ENCODE results near the gene LEFTY1. TPM values are rescaled to one million over a fixed set of nuclear protein-coding genes. Genes with fewer than 3 reads are reported as not detected.
A peak's percentile ranks its signal among the peaks of the same experiment; 100 is the strongest.

The LEFTY1 gene
- total and polyA plus RNA-seq, 9 of the 15 experiments (the other 6 are each of a cell fraction or from before 2014, with no cell fraction given): 0.07 to 0.24 (median 0.17) TPM; not detected in 5

- no peak for TF ChIP-seq NCOA2 (IDR thresholded peaks at IDR 0.05; ENCODE audit: partially characterized antibody in 2 of 2)
- TF ChIP-seq, protein P1, sequence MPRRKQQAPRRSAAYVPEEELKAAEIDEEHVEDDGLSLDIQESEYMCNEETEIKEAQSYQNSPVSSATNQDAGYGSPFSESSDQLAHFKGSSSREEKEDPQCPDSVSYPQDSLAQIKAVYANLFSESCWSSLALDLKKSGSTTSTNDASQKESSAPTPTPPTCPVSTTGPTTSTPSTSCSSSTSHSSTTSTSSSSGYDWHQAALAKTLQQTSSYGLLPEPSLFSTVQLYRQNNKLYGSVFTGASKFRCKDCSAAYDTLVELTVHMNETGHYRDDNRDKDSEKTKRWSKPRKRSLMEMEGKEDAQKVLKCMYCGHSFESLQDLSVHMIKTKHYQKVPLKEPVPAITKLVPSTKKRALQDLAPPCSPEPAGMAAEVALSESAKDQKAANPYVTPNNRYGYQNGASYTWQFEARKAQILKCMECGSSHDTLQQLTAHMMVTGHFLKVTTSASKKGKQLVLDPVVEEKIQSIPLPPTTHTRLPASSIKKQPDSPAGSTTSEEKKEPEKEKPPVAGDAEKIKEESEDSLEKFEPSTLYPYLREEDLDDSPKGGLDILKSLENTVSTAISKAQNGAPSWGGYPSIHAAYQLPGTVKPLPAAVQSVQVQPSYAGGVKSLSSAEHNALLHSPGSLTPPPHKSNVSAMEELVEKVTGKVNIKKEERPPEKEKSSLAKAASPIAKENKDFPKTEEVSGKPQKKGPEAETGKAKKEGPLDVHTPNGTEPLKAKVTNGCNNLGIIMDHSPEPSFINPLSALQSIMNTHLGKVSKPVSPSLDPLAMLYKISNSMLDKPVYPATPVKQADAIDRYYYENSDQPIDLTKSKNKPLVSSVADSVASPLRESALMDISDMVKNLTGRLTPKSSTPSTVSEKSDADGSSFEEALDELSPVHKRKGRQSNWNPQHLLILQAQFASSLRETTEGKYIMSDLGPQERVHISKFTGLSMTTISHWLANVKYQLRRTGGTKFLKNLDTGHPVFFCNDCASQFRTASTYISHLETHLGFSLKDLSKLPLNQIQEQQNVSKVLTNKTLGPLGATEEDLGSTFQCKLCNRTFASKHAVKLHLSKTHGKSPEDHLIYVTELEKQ (CRISPR knock-in tag; IDR thresholded peaks at IDR 0.05): no peak
- TF ChIP-seq, protein P2, sequence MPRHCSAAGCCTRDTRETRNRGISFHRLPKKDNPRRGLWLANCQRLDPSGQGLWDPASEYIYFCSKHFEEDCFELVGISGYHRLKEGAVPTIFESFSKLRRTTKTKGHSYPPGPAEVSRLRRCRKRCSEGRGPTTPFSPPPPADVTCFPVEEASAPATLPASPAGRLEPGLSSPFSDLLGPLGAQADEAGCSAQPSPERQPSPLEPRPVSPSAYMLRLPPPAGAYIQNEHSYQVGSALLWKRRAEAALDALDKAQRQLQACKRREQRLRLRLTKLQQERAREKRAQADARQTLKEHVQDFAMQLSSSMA (CRISPR knock-in tag; IDR thresholded peaks at IDR 0.05): no peak
Observed at GRCh38 chr1:225914947-225915346, 26.0 kb upstream of the LEFTY1 start (continued).

- no peak for DNase-seq (ENCODE audit: extremely low read depth in 1 of 4, low spot score in 3 of 4)
- Histone ChIP-seq H3K9me3 (replicated peaks; ENCODE audit: control insufficient read depth, insufficient read depth, low read depth, low read length) (no peaks in the 10 kb centered on the region), H3K4me3 (no peak overlapping the region), H3K4me2 (ENCODE audit: insufficient read depth, low read length) (no peak overlapping the region), H3K36me3 (ENCODE audit: control insufficient read depth, insufficient read depth, low read length) (peaks cover 23% of the 10 kb centered on the region; the same call in 2 of the 3 replicates), H2AFZ (ENCODE audit: low read depth, low read length) (no peak overlapping the region), H3K9ac (ENCODE audit: insufficient read depth in 1 of 2, low read depth in 2 of 2, low read length in 2 of 2) (peak overlapping the region in 1 of 2 experiments; percentile 57; a peak in 2 of 4 replicates), H3K27me3 (ENCODE audit: control insufficient read depth in 2 of 2, insufficient read depth in 2 of 2, low read length in 2 of 2) (no peaks in the 10 kb centered on the region), H4K20me1 (replicated peaks; ENCODE audit: control insufficient read depth, insufficient read depth, low read length) (no peaks in the 10 kb centered on the region), H3K27ac (ENCODE audit: extremely low read depth, low read depth, low read length) (no peak overlapping the region), H3K4me1 (replicated peaks in 1 of 2; ENCODE audit: control insufficient read depth in 2 of 2, insufficient read depth in 2 of 2, low read length in 2 of 2) (peaks cover 0 to 12% of the 10 kb centered on the region in 2 experiments; a peak in 2 of 5 replicates), H3K79me2 (ENCODE audit: control insufficient read depth, insufficient read depth, low read length) (no peaks in the 10 kb centered on the region), H3K9me1 (ENCODE audit: control insufficient read depth, insufficient read depth, low read length) (no peaks in the 10 kb centered on the region)
- ATAC-seq: no peak
- FAIRE-seq: no peak
- WGBS (ENCODE audit: insufficient coverage, low coverage, missing lambda C conversion rate): 75% methylated on average over 6 of the region's 6 CpGs
- BruUV-seq (replicated peaks): no TSS peak
- intact Hi-C loops (cut with micrococcal nuclease): no loop called here
- ChIA-PET POLR2A (interaction anchor here (0.7 to 1.3 kb wide), 6 partner anchors 8 to 569 kb away, joined by 3 read pairs; no protein-coding TSS in a partner anchor), CTCF (ENCODE audit: low intra/inter-chr PET ratio) (no interaction called here)
- in situ Hi-C loops (cut with MboI): no loop called here
- no peak for TF ChIP-seq SMAD3 (CRISPR knock-in tag; conservative IDR thresholded peaks at IDR 0.05)
- TF ChIP-seq CREB3L1 (IDR thresholded peaks at IDR 0.05; ENCODE audit: borderline replicate concordance, low read depth): no peak
- TF ChIP-seq PCBP2 (IDR thresholded peaks at IDR 0.05; ENCODE audit: low read depth, low read length, poor library complexity, severe bottlenecking): no peak
- no peak for TF ChIP-seq MTA1 (IDR thresholded peaks at IDR 0.05; ENCODE audit: borderline replicate concordance)
- no peak for TF ChIP-seq DLX4 (CRISPR knock-in tag; IDR thresholded peaks at IDR 0.05)
- TF ChIP-seq, protein P3, sequence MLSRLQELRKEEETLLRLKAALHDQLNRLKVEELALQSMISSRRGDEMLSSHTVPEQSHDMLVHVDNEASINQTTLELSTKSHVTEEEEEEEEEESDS (CRISPR knock-in tag; IDR thresholded peaks at IDR 0.05): no peak
- TF ChIP-seq MNT (conservative IDR thresholded peaks at IDR 0.05): no peak
- TF ChIP-seq DDX20 (tag; IDR thresholded peaks at IDR 0.05; ENCODE audit: low read depth): no peak
Observed at GRCh38 chr1:225914391-225914790, 25.4 kb upstream of the LEFTY1 start.

Measured in K562 (cell line).